Embryonic facial prominence (tissue), 1 donor: ENCODE measurements around the gene ARSK.

Experiments
- DNase-seq: peaks from one replicate; pipeline ENCODE4 v3.0.0-alpha.2; 2016; ENCODE audit errors: extremely low spot score

The ARSK gene, protein sequence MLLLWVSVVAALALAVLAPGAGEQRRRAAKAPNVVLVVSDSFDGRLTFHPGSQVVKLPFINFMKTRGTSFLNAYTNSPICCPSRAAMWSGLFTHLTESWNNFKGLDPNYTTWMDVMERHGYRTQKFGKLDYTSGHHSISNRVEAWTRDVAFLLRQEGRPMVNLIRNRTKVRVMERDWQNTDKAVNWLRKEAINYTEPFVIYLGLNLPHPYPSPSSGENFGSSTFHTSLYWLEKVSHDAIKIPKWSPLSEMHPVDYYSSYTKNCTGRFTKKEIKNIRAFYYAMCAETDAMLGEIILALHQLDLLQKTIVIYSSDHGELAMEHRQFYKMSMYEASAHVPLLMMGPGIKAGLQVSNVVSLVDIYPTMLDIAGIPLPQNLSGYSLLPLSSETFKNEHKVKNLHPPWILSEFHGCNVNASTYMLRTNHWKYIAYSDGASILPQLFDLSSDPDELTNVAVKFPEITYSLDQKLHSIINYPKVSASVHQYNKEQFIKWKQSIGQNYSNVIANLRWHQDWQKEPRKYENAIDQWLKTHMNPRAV

DNA sequence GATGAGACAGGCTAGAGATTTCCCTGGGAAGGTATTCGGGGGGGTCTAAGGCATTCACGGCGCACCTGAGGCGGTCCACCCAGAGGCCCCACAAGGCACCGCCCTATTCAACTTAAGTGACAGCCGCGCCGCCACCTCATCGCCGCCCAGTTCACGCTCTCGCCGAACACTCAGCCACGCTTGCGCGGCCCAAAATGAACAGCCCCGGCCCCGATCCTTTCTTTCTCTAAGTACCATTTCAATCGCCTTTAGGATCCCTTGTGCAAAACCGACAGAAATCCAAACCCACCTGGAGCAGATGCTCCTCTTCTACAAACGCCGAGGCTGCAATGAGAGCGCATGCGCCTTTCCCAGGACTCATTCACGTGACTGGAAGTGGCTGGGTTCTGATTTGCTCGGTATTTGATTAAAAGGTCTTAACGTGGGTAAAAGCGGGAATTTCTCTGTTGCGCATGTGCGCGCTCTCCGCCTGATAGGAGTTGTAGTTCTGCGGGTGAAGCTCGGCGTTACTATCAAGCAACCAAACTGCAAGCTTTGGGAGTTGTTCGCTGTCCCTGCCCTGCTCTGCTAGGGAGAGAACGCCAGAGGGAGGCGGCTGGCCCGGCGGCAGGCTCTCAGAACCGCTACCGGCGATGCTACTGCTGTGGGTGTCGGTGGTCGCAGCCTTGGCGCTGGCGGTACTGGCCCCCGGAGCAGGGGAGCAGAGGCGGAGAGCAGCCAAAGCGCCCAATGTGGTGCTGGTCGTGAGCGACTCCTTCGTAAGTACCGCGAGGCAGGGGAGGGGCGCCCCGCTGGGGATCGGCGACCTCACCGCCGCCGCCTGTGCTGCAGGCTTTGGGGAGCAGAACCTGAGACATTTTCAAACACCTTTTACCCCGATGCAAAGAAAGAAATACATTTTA lies at the start of gene ARSK, which contains the start of gene SKIC3:
TSS of gene ARSK (plus strand) at position 455 of the 902 bp plus-strand sequence. CDS start at position 633, 178 bp downstream.
TSS of gene SKIC3 (minus strand) at position 331 of the 902 bp plus-strand sequence. CDS start 7,827 bp downstream, outside the sequence.
- peak; percentile 96 for DNase-seq

DNA sequence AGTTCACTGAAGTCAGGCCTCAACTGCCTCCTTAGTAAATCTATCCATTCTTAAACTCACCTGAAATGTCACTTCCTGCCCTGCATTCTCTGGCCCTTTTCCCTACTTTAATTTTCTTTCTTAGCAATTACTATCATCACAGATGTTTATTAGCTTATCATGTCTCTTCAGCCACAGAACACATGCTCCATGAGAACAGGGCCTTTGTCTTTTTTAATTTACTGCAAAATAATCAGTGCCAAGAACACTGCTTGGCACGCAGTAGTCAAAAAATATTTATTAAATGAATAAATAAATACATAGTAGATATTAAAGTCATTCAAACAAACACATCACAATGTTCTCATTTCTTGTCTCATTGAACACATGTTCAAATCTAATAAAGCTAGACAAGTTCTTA lies 46.4 kb upstream of the ARSK start:
- no peak for DNase-seq

DNA sequence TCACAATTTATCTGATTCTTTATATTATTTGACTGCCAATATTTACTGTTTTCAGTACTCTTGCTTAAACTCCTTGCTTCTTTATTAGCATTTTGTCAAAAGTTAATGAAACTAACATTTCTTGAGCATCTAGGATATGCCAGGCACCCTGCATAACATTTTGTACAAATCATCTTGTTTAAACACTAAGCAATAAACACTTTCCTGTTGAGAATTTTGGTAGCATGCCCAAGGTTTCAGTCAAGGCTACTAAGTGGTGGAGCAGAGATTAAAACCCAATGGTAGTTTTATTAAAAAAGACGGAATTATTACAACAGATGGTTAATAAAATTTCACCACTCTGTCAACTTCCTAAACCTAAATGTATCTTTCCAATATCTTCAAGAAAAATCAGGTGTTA lies 43.3 kb upstream of the ARSK start:
- no peak for DNase-seq

DNA sequence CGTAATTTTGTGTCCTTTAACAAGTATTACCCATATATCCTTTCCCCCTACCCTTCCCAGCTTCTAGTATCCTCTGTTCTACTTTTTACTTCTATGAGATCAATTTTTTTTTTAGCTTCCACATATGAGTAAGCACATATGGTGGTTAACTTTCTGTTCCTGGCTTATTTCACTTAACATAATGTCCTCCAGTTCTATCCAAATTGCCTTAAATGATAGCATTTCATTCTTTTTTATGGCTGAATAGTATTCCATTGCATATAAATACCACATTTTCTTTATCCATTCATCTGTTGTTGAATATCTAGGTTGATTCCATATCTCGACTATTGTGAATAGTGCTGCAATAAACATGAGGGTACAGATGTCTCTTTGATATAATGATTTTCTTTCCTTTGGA lies 36.5 kb upstream of the ARSK start:
- DNase-seq: no peak

DNA sequence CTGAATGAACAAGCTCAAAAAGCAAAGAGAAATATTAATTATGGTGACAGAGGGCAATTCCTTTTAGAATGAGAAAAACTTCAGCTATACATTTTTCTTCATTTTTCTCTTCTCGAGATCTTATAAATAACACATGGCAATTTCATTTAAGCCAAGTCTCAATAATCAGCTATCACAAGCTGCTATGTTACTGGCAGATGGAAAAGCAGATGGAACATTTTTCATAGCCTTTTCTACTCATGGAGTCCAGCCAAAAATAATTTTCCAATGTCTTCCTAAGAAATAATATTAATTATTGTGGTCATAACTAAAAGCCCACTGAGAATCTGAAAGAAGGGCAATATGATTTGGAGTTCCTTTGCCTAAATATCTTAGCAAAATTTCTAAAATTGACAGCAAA lies 35.8 kb upstream of the ARSK start:
- no peak for DNase-seq

DNA sequence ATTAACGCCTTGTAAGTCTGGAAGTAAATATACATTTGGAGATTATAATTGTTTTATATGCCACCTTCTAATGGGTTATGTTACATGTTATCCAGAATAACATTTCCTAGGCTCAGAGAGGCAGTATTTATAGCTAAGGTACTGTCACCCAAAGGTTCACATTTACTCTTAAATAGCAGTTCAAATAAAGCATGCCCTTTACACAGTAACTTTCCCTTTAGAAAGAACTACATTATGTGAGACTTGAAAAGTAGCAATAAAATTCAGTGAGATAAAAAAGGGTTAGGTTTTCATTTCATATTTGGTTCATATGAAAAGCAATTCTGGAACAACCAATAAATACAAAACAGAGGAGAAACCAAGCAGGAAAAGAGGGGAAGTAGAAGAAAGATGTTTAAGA lies 35.2 kb upstream of the ARSK start:
- no peak for DNase-seq

DNA sequence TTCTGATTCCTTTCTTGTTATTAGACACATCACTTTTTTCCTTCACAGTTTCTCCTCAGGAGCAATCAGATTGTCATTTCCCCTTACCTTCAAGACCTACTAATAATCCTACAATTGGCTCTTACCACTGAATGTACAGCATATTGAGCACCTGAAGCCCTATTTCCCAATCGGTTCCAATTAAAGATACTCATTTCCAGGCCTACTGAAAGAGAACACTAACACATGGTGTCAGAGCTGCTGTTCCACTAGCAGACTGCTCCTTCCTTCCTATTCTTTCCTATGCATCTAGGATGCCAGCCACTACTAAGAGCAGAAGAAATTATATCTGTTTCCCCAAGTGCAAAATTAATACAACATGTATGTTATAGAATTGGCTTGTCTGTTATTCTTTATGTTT lies 34.7 kb upstream of the ARSK start:
- no peak for DNase-seq

DNA sequence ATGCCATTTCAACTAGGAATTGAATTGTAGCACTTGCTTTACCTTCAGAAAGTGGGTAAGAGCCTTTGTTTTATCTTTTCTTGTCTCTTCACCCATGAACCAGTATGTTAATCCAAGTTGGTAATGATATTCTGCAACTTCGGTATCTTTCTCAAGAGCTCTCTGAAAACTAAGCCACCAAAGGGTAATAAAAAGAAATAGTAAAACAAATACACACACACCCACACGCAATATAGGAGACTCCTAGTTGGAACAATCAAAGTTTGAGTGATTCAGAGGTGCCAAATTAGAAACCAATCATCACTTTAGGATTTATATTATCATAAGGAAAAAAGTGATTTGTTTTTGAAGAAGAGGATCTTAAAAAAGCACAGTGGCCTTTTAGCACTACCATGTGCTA lies 30.5 kb upstream of the ARSK start:
- no peak for DNase-seq

DNA sequence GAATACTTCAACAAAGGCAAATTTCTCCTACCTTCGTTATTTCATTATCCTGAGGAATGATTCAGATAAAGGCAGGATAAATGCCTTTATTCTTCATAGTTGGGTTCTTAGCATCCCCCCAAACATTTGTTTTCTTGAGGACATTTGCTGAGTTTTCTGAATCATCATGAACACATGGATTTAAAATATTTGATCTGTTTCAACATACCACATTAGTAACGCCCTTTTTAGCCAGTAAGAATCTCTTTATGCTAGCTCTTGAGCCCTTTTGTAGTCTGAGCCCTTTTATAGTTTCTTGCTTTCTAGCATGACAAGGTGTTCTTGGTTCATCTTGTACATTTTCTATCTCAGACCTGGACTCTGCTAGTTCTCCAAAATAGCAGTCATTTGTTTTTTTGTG lies 28.0 kb upstream of the ARSK start:
- DNase-seq: no peak

DNA sequence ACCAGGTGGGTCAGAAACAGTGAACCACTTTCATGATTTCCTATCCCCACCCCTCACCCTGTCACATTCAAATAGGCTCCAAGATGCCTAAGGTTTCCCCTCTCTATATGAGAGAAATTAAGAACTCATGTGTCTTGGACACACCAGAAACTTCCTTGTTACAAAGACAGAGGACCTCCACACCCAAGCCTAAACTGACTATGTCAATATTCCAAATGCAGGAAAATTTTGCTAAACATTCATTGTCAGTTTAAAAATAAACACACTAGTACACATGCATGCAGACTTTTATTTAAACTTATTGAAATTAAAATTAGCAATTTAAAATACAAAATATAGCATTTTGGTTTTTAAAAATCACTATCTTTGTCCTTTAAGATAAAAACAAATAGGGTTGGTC lies 26.3 kb upstream of the ARSK start:
- no peak for DNase-seq

DNA sequence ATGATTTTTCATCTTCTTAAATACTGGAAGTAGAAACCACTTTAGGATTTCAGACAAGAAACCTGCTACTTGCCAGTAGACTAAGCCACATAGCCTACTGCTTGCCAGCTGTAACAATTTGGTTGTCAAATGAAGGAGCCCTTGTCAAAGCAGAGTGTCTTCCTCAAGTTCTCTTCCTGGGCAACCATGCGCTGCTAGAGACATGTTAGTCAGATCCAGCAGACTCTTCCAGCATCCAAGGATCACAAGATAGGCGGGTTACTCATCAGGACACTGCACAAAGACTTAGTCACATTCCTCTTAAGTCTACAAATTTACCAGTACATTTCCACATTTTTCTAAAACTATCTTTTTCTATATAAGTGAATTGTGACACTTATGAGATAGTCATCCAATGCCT lies 24.5 kb upstream of the ARSK start:
- DNase-seq: no peak

DNA sequence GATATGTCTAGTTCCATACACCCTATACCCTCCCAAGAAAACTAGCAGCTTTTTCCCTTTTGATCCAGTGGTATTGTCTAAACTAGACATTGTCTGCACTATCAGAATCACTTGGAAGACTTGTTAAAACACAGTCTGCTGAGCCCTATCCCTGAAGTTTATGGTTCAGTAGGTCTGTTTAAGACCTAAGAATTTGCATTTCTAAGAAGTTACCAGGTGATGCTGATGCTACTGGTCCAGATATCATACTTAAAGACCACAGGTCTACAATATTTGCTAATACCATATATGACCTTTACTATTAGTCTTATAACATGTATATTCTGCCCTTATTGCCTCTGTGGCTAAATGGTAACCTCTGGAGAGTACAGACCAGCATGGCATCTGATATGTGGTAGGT lies 23.4 kb upstream of the ARSK start:
- DNase-seq: no peak

DNA sequence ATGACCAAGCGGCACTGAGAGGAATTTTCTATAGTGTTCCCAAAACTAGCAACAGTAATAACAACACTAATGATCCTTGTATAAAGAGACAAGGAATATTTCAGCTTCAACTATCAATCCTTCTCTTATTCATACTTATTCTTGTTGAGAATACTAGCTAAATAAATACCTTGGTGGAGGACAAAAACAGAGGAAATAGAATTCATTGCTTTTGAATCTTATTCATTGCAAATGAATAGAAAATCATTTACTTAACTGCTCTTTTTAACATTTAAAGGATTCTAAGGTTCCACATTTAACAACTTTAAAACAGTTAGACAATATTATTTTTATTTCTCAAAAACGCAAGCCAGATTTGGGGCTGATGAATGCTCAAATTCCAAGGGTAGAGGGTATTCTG lies 22.5 kb upstream of the ARSK start:
- DNase-seq: no peak

DNA sequence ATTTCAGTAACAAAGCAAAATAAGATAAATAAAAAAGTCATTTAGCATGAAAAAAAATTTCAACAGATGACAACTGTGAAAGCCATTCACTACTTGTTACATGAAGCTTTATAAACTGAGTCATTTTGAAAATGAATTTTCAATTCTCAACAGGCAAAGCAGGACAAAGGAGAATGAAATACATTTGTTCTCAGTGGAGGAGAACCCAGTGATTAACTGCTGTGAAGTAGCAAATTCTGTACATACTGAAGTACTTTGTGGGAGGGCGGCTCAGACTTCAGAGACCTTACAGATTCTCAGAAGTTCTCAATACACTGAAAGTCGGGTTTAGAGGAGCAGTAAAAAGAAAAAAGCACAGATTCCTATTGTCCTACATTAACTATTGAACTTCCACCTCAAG lies 21.8 kb upstream of the ARSK start:
- DNase-seq: no peak

DNA sequence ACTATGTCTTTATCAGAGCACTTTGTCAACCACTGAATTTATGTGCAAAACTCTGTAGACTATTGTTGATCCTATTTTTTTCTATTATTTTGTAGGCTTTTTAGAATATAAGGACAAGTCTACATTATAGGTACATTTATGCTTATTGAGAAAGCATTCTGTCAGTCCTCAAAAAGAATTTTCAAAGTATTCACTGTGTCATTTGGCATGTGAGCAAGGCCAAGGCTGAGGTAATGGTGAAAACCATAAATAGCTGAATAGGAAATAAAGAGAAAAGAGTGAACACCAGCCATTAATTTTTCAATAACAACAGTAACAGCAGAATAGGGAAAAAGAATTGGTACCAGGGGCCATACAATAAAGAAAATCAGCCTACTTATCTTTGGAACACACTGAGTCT lies 21.1 kb upstream of the ARSK start:
- no peak for DNase-seq

DNA sequence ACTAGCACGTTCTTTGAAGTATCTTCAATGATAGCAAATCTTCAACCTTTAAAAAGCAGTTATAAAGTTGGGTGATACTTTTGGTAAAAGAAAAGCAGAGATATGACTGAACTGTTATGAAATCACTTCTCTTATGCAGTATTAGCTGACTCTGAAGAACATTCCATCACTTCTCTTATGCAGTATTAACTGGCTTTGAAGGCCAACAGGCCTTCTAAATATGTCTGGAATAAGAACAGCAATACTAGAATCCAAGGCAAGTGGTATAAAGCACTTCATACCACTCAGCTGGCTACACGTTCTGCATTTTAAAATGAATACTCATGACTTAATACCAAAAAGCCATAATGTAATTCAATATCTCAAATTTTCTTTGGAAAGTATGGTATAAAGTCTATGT lies 17.4 kb upstream of the ARSK start:
- DNase-seq: no peak

DNA sequence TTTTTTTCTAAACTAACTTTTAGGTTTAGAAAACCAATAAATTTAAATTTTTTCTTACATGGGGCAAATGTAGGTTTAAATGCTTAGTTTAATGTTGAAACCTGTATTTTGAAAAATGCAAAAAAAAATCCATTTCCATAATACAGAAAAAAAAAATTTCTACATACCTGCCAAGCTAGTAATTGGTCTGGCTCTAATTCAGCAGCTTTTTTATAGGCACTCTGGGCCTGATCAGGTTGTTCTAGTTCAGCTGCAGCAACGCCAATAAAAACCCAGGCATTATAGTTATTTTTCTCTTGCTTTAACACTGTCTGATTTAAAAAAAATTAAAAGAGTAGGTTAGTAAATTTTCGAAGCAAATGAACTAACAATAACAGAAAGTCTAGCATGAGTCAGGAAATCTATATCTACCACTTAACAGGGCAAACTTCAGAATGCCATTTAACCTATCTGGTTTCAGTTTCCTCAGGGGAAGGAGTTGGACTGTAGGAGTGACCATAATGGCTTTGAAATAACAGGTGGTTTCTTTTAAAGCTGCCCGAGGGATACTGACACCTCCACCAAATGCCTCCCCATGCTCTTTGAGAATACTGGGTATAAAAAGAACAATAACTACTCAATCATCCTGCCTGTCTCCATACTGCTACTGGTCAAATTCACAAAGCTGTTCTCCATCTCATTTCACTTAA lies 11.7 kb upstream of the ARSK start:
- DNase-seq: no peak

DNA sequence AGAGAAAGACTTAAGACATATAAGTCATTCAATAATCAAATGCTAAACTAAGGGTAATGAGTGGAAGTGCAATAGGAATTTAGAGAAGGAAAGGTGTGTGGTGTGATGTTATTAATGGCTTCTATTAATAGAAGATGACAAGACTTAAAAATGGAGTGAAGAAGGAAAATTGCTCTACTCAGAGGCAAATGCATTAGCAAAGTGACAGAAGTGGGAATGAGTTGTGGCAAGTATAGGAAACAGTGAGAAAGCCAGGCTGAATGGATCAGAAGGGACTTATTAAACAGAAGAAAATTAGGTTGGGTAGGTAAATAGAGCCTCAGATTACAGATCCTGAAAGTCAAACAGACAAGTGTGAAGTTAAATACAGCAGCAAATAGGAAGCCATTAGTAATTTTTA lies 5.9 kb upstream of the ARSK start:
- DNase-seq: no peak

DNA sequence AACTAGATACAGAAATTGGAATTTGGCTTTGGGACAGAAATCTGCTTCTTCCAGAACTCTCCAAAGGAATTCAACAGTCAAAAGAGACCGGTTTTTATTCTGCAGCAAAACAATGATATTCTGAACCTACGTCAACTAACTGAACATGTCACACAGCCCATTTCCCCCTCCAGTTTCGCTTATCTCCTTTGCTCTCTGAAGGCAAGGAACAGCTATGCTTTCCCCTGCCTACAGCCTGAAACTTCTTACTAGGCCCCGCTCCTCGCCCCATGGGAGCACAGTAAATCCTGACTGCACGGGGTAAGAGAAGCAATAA lies 612 bp upstream of the ARSK start:
- no peak for DNase-seq

DNA sequence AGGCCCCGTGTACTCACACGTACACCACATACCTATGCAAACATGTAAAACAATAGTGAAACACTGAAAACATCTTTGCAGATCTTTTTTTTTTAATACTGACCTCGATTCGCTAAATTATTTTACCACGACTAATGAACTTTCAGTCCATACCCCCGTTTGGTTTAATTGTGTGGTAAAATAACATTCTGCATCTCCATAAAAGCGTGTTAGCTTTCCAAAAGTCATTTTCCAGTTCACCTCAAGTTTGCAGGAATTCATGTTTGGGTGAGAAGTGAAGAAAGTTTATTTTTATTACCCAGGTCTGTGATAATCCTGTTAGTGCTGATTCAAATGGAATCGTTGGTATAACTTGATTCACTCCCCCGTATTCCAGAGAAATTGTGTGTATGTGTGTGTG lies 652 bp downstream of the ARSK start:
- no peak for DNase-seq

DNA sequence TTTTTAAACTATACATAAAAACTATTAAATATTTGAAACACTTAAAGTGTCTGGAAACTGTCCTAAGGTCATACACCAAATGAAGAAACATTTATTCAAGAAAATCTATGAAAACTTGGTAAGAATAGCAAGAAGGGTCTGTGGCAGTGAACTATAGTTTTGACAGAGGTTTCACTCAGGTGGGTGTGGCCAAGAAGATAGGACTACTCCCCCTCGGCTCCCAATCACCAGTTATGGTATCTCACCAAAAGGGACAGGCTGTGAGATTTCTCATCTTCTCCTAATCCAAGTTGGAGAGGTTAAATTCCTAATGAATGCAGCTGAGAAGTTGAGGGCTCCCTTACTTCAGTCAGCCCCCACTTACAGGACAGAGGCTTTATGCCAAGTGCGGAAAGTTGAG lies 2.9 kb downstream of the ARSK start:
- no peak for DNase-seq

DNA sequence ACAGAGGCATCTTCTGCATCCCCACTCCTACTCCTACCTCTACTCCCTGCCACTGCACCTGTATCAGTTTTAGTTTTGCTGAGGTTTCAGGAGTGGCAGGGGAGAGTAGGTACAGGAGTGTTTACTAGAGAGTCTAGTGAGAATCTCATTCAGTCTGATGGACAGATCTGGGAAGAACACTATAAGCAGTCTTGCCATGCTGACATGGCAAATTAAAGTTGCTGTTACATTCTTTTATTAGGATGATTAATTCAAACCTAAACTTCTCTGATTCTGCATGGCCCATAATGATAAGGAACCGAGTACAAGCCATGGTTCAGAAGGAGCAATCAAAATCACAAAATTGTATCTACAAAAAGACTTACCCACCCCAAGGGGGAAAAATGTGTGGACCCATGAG lies 7.4 kb downstream of the ARSK start:
- DNase-seq: no peak
